WTC11 (cell line): Measurements from ENCODE around the gene KLHL33. TPM values are rescaled to one million over a fixed set of nuclear protein-coding genes. Genes with fewer than 3 reads are reported as not detected.

Source experiments
- ATAC-seq: fragments of 200-7000 bp; cut with Tn5 transposase; 2 replicates; pipeline ENCODE4 v1.10.0; 2021; ENCODE audit warnings: mild to moderate bottlenecking, moderate library complexity
- CTCF ChIA-PET: fragments of 300-600 bp; sonication (Branson Sonifier 250); formaldehyde crosslinking; loops from one replicate; lab custom pipeline; 2021; ENCODE audit warnings: antibody characterized with exemption; lab: Charles Lee
- POLR2A ChIA-PET: fragments of 350-600 bp; sonication (Branson Sonifier 250); formaldehyde crosslinking; loops from one replicate; lab custom pipeline; 2021; ENCODE audit warnings: antibody characterized with exemption; lab: Charles Lee
- DNase-seq: peaks from one replicate; pipeline ENCODE4 v3.0.0; 2021; ENCODE audit warnings: low spot score
- H3K27ac Mint-ChIP-seq: 2 replicates; pipeline ENCODE4 v1.8.0; 2021; ENCODE audit warnings: mixed read lengths
- H3K27me3 Mint-ChIP-seq: 2 replicates; pipeline ENCODE4 v1.8.0; 2021; ENCODE audit warnings: low read depth, mild to moderate bottlenecking, moderate library complexity, mixed read lengths
- H3K36me3 Mint-ChIP-seq: 2 replicates; pipeline ENCODE4 v1.8.0; 2021; ENCODE audit warnings: mixed read lengths
- H3K4me1 Mint-ChIP-seq: 2 replicates; pipeline ENCODE4 v1.8.0; 2022; ENCODE audit warnings: mixed read lengths
- H3K4me3 Mint-ChIP-seq: 2 replicates; pipeline ENCODE4 v1.8.0; 2021; ENCODE audit warnings: mild to moderate bottlenecking, moderate library complexity, mixed read lengths
- H3K9me3 Mint-ChIP-seq: 2 replicates; pipeline ENCODE4 v1.8.0; 2021; ENCODE audit warnings: mixed read lengths
- CBFB ChIP-seq: sonication (generic); formaldehyde crosslinking; IDR thresholded peaks from 2 replicates; pipeline ENCODE4 v1.8.1; 2022; ENCODE audit warnings: mild to moderate bottlenecking, low read depth, missing genetic modification reagents
- ELF4 ChIP-seq: sonication (generic); formaldehyde crosslinking; IDR thresholded peaks from 2 replicates; pipeline ENCODE4 v1.8.1; 2022; ENCODE audit warnings: low read depth, mild to moderate bottlenecking, moderate library complexity, missing genetic modification reagents
- EMX1 ChIP-seq: fragments of 250-450 bp; sonication (Bioruptor Pico); IDR thresholded peaks from 2 replicates; pipeline ENCODE4 v1.8.0; 2021; ENCODE audit warnings: mild to moderate bottlenecking
- FOXJ3 ChIP-seq: sonication (generic); formaldehyde crosslinking; IDR thresholded peaks from 2 replicates; pipeline ENCODE4 v1.9.0; 2021; ENCODE audit warnings: missing genetic modification reagents, mild to moderate bottlenecking, borderline replicate concordance
- FOXP1 ChIP-seq: sonication (generic); formaldehyde crosslinking; IDR thresholded peaks from 2 replicates; pipeline ENCODE4 v1.8.0; 2022; ENCODE audit warnings: missing genetic modification reagents, mild to moderate bottlenecking, moderate library complexity, borderline replicate concordance
- GRHL2 ChIP-seq: fragments of 250-450 bp; sonication (Bioruptor Pico); IDR thresholded peaks from 2 replicates; pipeline ENCODE4 v1.8.0; 2022; ENCODE audit warnings: mild to moderate bottlenecking, moderate library complexity; ENCODE audit not compliant: insufficient replicate concordance, severe bottlenecking
- IRF2 ChIP-seq: sonication (generic); formaldehyde crosslinking; IDR thresholded peaks from 2 replicates; pipeline ENCODE4 v1.8.0; 2022; ENCODE audit warnings: low read depth, missing genetic modification reagents, borderline replicate concordance
- NFE2L1 ChIP-seq: sonication (generic); formaldehyde crosslinking; IDR thresholded peaks from 2 replicates; pipeline ENCODE4 v1.8.1; 2023; ENCODE audit warnings: missing genetic modification reagents
- RELA ChIP-seq: sonication (generic); formaldehyde crosslinking; IDR thresholded peaks from 2 replicates; pipeline ENCODE4 v1.8.1; 2022; ENCODE audit warnings: missing genetic modification reagents, mild to moderate bottlenecking, borderline replicate concordance
- SOX15 ChIP-seq: fragments of 250-450 bp; sonication (Bioruptor Pico); IDR thresholded peaks from 2 replicates; pipeline ENCODE4 v1.9.0; 2021; ENCODE audit warnings: mild to moderate bottlenecking
- ZBTB21 ChIP-seq: sonication (generic); formaldehyde crosslinking; IDR thresholded peaks from 2 replicates; pipeline ENCODE4 v1.8.1; 2023; ENCODE audit warnings: mild to moderate bottlenecking, missing genetic modification reagents, borderline replicate concordance
- ZNF219 ChIP-seq: sonication (generic); formaldehyde crosslinking; IDR thresholded peaks from 2 replicates; pipeline ENCODE4 v1.8.0; 2023; ENCODE audit warnings: missing genetic modification reagents, mild to moderate bottlenecking, borderline replicate concordance
- total RNA-seq: library from RNA; stranded (reverse); gene quantifications from 3 replicates; pipeline ENCODE4 v1.2.3, GENCODE V29; 2021
- TF ChIP-seq, protein P1 (sequence below): sonication (generic); formaldehyde crosslinking; IDR thresholded peaks from 2 replicates; pipeline ENCODE4 v1.8.0; 2023; ENCODE audit warnings: missing genetic modification reagents
- TF ChIP-seq, protein P2 (sequence below): sonication (generic); formaldehyde crosslinking; IDR thresholded peaks from 2 replicates; pipeline ENCODE4 v1.8.1; 2023; ENCODE audit warnings: mild to moderate bottlenecking, missing genetic modification reagents
- TF ChIP-seq, protein P3 (sequence below): sonication (generic); formaldehyde crosslinking; IDR thresholded peaks from 2 replicates; pipeline ENCODE4 v1.8.0; 2023; ENCODE audit warnings: missing genetic modification reagents, mild to moderate bottlenecking, borderline replicate concordance
- TF ChIP-seq, protein P4 (sequence below): sonication (generic); formaldehyde crosslinking; IDR thresholded peaks from 2 replicates; pipeline ENCODE4 v1.8.0; 2023; ENCODE audit warnings: mild to moderate bottlenecking, missing genetic modification reagents

KLHL33 gene
- total RNA-seq, 1 experiment from 2014 or later, result 0.17 TPM

DNA sequence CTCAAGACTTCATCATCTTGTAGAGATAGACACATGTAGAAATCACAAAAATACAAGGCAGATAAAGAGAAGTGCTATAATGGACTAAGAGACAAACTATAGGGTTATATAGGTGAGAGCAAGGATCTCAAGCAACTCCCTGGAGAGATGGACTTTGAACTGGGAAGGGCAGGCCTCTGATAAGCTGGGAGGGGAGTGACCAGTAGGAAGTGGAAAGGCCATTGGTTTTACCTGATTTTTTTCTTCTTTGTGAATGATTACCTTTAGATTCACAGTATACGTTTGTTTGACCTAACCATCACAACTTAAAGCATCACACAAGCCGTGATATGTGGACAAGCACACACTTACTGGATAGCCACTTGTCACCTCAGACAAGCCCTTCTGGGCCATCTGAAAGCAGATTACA is 17.5 kb downstream of the KLHL33 start:
- TF ChIP-seq ZNF219 (CRISPR knock-in tag) (no peak), IRF2 (CRISPR knock-in tag) (no peak), RELA (CRISPR knock-in tag) (no peak)
- TF ChIP-seq, protein P1, sequence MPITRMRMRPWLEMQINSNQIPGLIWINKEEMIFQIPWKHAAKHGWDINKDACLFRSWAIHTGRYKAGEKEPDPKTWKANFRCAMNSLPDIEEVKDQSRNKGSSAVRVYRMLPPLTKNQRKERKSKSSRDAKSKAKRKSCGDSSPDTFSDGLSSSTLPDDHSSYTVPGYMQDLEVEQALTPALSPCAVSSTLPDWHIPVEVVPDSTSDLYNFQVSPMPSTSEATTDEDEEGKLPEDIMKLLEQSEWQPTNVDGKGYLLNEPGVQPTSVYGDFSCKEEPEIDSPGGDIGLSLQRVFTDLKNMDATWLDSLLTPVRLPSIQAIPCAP (CRISPR knock-in tag), result no peak
- TF ChIP-seq, protein P2, sequence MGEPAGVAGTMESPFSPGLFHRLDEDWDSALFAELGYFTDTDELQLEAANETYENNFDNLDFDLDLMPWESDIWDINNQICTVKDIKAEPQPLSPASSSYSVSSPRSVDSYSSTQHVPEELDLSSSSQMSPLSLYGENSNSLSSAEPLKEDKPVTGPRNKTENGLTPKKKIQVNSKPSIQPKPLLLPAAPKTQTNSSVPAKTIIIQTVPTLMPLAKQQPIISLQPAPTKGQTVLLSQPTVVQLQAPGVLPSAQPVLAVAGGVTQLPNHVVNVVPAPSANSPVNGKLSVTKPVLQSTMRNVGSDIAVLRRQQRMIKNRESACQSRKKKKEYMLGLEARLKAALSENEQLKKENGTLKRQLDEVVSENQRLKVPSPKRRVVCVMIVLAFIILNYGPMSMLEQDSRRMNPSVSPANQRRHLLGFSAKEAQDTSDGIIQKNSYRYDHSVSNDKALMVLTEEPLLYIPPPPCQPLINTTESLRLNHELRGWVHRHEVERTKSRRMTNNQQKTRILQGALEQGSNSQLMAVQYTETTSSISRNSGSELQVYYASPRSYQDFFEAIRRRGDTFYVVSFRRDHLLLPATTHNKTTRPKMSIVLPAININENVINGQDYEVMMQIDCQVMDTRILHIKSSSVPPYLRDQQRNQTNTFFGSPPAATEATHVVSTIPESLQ (CRISPR knock-in tag), result no peak
- ATAC-seq (no peak), DNase-seq (no peak)
- POLR2A ChIA-PET, result interaction anchor here (1.1 kb wide), 1 partner anchor 75 kb away, joined by 4 read pairs; the partner anchor contains the start of gene PARP2
- H3K4me1 Mint-ChIP-seq, result peaks cover 29% of the 10 kb centered on the region
- H3K27me3 Mint-ChIP-seq, result no peaks in the 10 kb centered on the region; the same call in 1 of the 2 replicates
- no peak overlapping the region for H3K27ac Mint-ChIP-seq
- CTCF ChIA-PET, result no interaction called here
- no peaks in the 10 kb centered on the region for H3K36me3 Mint-ChIP-seq
- no peaks in the 10 kb centered on the region for H3K9me3 Mint-ChIP-seq
- H3K4me3 Mint-ChIP-seq, result no peak overlapping the region

DNA sequence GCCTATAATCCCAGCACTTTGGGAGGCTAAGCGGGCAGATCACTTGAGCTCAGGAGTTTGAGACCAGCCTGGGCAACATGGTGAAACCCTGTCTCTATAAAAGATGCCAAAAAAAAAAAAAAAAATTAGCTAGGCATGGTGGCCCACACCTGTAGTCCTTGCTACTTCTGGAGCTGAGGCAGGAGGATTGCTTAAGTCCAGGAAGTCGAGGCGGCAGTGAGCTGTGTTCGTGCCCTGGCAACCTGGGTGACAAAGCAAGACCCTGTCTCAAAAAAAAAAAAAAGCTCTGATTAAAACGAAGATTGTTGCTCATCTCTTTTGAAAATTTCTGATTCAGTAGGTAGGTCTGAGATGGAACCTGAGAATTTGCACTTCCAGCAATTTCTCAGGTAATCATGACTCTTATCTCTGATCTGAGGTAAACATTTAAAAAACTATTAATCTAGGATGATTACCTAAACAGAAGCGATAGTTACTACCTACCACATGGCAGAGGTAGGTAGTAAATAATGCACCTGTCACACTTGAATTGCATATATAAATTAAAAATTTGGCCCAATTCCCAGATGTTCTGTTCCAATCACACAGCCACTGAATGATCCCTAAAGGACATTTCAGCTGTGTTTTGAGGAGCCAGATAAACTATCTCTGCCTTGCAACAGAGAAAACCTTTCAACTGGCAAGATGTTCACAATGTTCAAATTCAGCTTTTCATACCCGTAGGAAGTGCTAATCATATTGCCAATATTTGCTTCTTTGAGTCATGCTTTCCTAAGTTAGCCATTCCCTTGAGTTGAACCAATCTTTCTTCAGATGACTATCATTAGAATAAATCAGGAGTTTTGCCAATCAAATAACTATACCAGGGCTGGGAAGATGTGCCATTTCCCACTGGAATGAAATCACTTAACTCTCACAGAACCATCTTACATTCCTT is 18.4 kb downstream of the KLHL33 start:
- H3K9me3 Mint-ChIP-seq, result no peaks in the 10 kb centered on the region
- DNase-seq, result no peak
- H3K27me3 Mint-ChIP-seq, result no peaks in the 10 kb centered on the region; the same call in 1 of the 2 replicates
- H3K4me1 Mint-ChIP-seq, result peaks cover 21% of the 10 kb centered on the region
- TF ChIP-seq ELF4 (CRISPR knock-in tag) (no peak), FOXP1 (CRISPR knock-in tag) (no peak), EMX1 (no peak)
- no peak overlapping the region for H3K4me3 Mint-ChIP-seq
- H3K27ac Mint-ChIP-seq, result no peak overlapping the region
- no peak for ATAC-seq
- ChIA-PET CTCF (interaction anchor here (1.0 kb wide), 1 partner anchor 37 kb away, joined by 5 read pairs; the partner anchor contains the start of genes APEX1 and OSGEP), POLR2A (interaction anchor here (0.6 kb wide), 1 partner anchor 66 kb away, joined by 4 read pairs; no protein-coding TSS in a partner anchor)
- H3K36me3 Mint-ChIP-seq, result no peaks in the 10 kb centered on the region

DNA sequence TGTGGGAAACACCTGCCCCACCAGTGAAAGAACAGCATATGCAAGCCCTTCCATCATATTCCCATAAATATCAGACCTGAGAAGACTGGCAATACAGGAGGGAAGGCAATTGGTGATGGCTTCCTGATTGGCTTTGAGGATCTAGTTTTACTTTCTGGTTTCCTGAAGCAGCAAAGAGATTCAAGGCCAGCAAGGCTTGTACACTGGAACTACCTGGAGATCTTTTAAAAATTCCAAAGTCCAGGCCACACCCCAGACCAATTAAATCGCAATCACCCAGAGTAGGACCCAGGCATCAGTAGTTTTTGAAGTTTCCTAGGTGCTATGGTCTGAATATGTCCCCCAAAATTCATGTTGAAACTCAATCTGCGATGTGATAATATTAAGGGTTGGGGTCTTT is 19.7 kb downstream of the KLHL33 start:
- no peak overlapping the region for H3K4me3 Mint-ChIP-seq
- H3K4me1 Mint-ChIP-seq, result peaks cover 19% of the 10 kb centered on the region
- ATAC-seq, result no peak
- no peaks in the 10 kb centered on the region for H3K9me3 Mint-ChIP-seq
- no peaks in the 10 kb centered on the region; the same call in 1 of the 2 replicates for H3K27me3 Mint-ChIP-seq
- ChIA-PET POLR2A (interaction anchor here (0.8 kb wide), 1 partner anchor 73 kb away, joined by 13 read pairs; the partner anchor contains the start of gene PARP2), CTCF (interaction anchor here (0.8 to 2.4 kb wide), 31 partner anchors 8 to 244 kb away, joined by 3 to 21 read pairs (median 5); partner anchors contain the start of genes APEX1, KLHL33, PARP2 and PIP4P1)
- DNase-seq, result no peak
- no peak overlapping the region for H3K27ac Mint-ChIP-seq
- H3K36me3 Mint-ChIP-seq, result no peaks in the 10 kb centered on the region
- TF ChIP-seq, protein P1 (CRISPR knock-in tag), result no peak
- TF ChIP-seq ZBTB21 (no peak), CBFB (CRISPR knock-in tag) (no peak), GRHL2 (CRISPR knock-in tag) (no peak), RELA (CRISPR knock-in tag) (no peak), NFE2L1 (CRISPR knock-in tag) (no peak), FOXJ3 (CRISPR knock-in tag) (no peak), SOX15 (CRISPR knock-in tag) (no peak), ZNF219 (CRISPR knock-in tag) (no peak)
- TF ChIP-seq, protein P3, sequence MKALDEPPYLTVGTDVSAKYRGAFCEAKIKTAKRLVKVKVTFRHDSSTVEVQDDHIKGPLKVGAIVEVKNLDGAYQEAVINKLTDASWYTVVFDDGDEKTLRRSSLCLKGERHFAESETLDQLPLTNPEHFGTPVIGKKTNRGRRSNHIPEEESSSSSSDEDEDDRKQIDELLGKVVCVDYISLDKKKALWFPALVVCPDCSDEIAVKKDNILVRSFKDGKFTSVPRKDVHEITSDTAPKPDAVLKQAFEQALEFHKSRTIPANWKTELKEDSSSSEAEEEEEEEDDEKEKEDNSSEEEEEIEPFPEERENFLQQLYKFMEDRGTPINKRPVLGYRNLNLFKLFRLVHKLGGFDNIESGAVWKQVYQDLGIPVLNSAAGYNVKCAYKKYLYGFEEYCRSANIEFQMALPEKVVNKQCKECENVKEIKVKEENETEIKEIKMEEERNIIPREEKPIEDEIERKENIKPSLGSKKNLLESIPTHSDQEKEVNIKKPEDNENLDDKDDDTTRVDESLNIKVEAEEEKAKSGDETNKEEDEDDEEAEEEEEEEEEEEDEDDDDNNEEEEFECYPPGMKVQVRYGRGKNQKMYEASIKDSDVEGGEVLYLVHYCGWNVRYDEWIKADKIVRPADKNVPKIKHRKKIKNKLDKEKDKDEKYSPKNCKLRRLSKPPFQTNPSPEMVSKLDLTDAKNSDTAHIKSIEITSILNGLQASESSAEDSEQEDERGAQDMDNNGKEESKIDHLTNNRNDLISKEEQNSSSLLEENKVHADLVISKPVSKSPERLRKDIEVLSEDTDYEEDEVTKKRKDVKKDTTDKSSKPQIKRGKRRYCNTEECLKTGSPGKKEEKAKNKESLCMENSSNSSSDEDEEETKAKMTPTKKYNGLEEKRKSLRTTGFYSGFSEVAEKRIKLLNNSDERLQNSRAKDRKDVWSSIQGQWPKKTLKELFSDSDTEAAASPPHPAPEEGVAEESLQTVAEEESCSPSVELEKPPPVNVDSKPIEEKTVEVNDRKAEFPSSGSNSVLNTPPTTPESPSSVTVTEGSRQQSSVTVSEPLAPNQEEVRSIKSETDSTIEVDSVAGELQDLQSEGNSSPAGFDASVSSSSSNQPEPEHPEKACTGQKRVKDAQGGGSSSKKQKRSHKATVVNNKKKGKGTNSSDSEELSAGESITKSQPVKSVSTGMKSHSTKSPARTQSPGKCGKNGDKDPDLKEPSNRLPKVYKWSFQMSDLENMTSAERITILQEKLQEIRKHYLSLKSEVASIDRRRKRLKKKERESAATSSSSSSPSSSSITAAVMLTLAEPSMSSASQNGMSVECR (CRISPR knock-in tag), result no peak
- TF ChIP-seq, protein P4, sequence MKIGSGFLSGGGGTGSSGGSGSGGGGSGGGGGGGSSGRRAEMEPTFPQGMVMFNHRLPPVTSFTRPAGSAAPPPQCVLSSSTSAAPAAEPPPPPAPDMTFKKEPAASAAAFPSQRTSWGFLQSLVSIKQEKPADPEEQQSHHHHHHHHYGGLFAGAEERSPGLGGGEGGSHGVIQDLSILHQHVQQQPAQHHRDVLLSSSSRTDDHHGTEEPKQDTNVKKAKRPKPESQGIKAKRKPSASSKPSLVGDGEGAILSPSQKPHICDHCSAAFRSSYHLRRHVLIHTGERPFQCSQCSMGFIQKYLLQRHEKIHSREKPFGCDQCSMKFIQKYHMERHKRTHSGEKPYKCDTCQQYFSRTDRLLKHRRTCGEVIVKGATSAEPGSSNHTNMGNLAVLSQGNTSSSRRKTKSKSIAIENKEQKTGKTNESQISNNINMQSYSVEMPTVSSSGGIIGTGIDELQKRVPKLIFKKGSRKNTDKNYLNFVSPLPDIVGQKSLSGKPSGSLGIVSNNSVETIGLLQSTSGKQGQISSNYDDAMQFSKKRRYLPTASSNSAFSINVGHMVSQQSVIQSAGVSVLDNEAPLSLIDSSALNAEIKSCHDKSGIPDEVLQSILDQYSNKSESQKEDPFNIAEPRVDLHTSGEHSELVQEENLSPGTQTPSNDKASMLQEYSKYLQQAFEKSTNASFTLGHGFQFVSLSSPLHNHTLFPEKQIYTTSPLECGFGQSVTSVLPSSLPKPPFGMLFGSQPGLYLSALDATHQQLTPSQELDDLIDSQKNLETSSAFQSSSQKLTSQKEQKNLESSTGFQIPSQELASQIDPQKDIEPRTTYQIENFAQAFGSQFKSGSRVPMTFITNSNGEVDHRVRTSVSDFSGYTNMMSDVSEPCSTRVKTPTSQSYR (CRISPR knock-in tag), result no peak
